SK-N-SH (cell line): ENCODE data around the gene NDFIP1. TPM values are rescaled to one million over a fixed set of nuclear protein-coding genes. Genes with fewer than 3 reads are reported as not detected.

Experiments
- CTCF ChIA-PET: fragments of 300-600, 350-600 bp; formaldehyde crosslinking; extraction: SDS; loops from one replicate; lab custom pipeline; 2021; lab: Yijun Ruan, JAX
- POLR2A ChIA-PET: fragments of 350-600 bp; sonication (Branson Sonifier 250); formaldehyde crosslinking; extraction: SDS; loops from one replicate; lab custom pipeline; 2020; ENCODE audit warnings: antibody characterized with exemption, inconsistent platforms; lab: Yijun Ruan, JAX
- DNase-seq: peaks from one replicate; pipeline ENCODE4 v3.0.0; 2012
- H2AFZ ChIP-seq: fragments of 200-600 bp; sonication (generic); 2 replicates; pipeline ENCODE4 v1.8.1; 2016; ENCODE audit warnings: antibody characterized with exemption, mild to moderate bottlenecking, low read depth
- H3F3A ChIP-seq: fragments of 200-600 bp; sonication (generic); replicated peaks from 2 replicates; pipeline ENCODE3; 2016; ENCODE audit warnings: antibody characterized with exemption, mild to moderate bottlenecking; ENCODE audit not compliant: insufficient read depth
- H3K27ac ChIP-seq, 2 experiments: fragments of 200-500 bp in 1 of 2; fragments of 200-600 bp in 1 of 2; sonication (Bioruptor generic) in 1 of 2; sonication (generic), shearing (Covaris generic) in 1 of 2; 2 replicates each; pipeline versions ENCODE4 v1.5.1 to v1.6.1; 2014 to 2016; ENCODE audit warnings: low read depth in 2 of 2, inconsistent platforms in 1 of 2, low read length in 1 of 2, mild to moderate bottlenecking in 1 of 2, mixed read lengths in 1 of 2
- H3K27me3 ChIP-seq: fragments of 200-600 bp; sonication (generic), shearing (Covaris generic); 2 replicates; pipeline ENCODE4 v1.6.1; 2016; ENCODE audit warnings: mixed run types; ENCODE audit not compliant: insufficient read depth
- H3K36me3 ChIP-seq, 2 experiments: fragments of 200-500 bp in 1 of 2; fragments of 200-600 bp in 1 of 2; sonication (Bioruptor generic) in 1 of 2; sonication (generic) in 1 of 2; replicated peaks in 1 of 2; 2 replicates each; pipeline versions ENCODE3 to v1.5.1; 2014 to 2016; ENCODE audit warnings: low read length in 1 of 2, mild to moderate bottlenecking in 1 of 2; ENCODE audit not compliant: insufficient read depth in 2 of 2, control insufficient read depth in 1 of 2
- H3K4me1 ChIP-seq, 2 experiments: fragments of 200-500 bp in 1 of 2; fragments of 200-600 bp in 1 of 2; sonication (Bioruptor generic) in 1 of 2; sonication (generic), shearing (Covaris generic) in 1 of 2; 2 replicates each; pipeline versions ENCODE4 v1.5.1 to v1.6.1; 2014 to 2016; ENCODE audit warnings: low read depth in 1 of 2, low read length in 1 of 2, mixed run types in 1 of 2; ENCODE audit not compliant: insufficient read depth in 2 of 2, control insufficient read depth in 1 of 2
- H3K4me2 ChIP-seq: fragments of 200-600 bp; sonication (generic), shearing (Covaris generic); 2 replicates; pipeline ENCODE4 v1.6.1; 2017; ENCODE audit warnings: mixed run types
- H3K4me3 ChIP-seq, 2 experiments: fragments of 200-500 bp in 1 of 2; fragments of 200-600 bp in 1 of 2; sonication (Bioruptor generic) in 1 of 2; sonication (generic), shearing (Covaris generic) in 1 of 2; 2 replicates each; pipeline versions ENCODE4 v1.5.1 to v1.8.1; 2014 to 2016; ENCODE audit warnings: low read depth in 2 of 2, inconsistent platforms in 1 of 2, low read length in 1 of 2, mild to moderate bottlenecking in 1 of 2, mixed read lengths in 1 of 2, moderate library complexity in 1 of 2
- H3K79me2 ChIP-seq: fragments of 200-600 bp; sonication (generic); 2 replicates; pipeline ENCODE4 v1.8.1; 2017; ENCODE audit warnings: mild to moderate bottlenecking; ENCODE audit not compliant: insufficient read depth
- H3K9ac ChIP-seq: fragments of 200-600 bp; sonication (generic); 2 replicates; pipeline ENCODE4 v1.6.1; 2017; ENCODE audit warnings: mixed run types
- H3K9me2 ChIP-seq: fragments of 200-600 bp; sonication (generic); 2 replicates; pipeline ENCODE4 v1.6.1; 2017; ENCODE audit warnings: mixed run types
- H3K9me3 ChIP-seq: fragments of 200-600 bp; sonication (generic); 2 replicates; pipeline ENCODE4 v1.6.1; 2017; ENCODE audit warnings: mixed run types, mild to moderate bottlenecking, moderate library complexity
- H4K20me1 ChIP-seq: fragments of 200-600 bp; sonication (generic); 2 replicates; pipeline ENCODE4 v1.6.1; 2017; ENCODE audit warnings: mild to moderate bottlenecking, mixed run types; ENCODE audit not compliant: insufficient read depth
- CHD2 ChIP-seq: fragments of 150-350 bp; IDR thresholded peaks from 2 replicates; pipeline ENCODE4 v1.6.1; 2018; ENCODE audit warnings: low read length; ENCODE audit not compliant: partially characterized antibody
- ELF1 ChIP-seq: IDR thresholded peaks from 2 replicates; pipeline ENCODE4 v1.4.0; 2012
- EP300 ChIP-seq, 2 experiments: IDR thresholded peaks; 2 replicates each; pipeline versions ENCODE4 v1.4.0 to v1.6.1; 2012; ENCODE audit warnings: borderline replicate concordance in 1 of 2, low read depth in 1 of 2, low read length in 1 of 2
- EZH2phosphoT487 ChIP-seq: fragments of 200-600 bp; sonication (generic); IDR thresholded peaks from 2 replicates; pipeline ENCODE4 v1.6.1; 2017; ENCODE audit warnings: low read depth, mixed run types, mild to moderate bottlenecking, antibody characterized with exemption, moderate library complexity, borderline replicate concordance
- FOSL2 ChIP-seq: IDR thresholded peaks from 2 replicates; pipeline ENCODE4 v1.4.0; 2012; ENCODE audit warnings: low read depth, mild to moderate bottlenecking, moderate library complexity, borderline replicate concordance
- FOXJ3 ChIP-seq: sonication (generic); formaldehyde crosslinking; IDR thresholded peaks from 2 replicates; pipeline ENCODE4 v1.5.1; 2020; ENCODE audit warnings: mild to moderate bottlenecking, missing genetic modification reagents
- JUND ChIP-seq: IDR thresholded peaks from 2 replicates; pipeline ENCODE4 v1.4.0; 2012
- POLR2AphosphoS5 ChIP-seq: IDR thresholded peaks from 2 replicates; pipeline ENCODE4 v1.6.1; 2012; ENCODE audit warnings: low read depth, low read length
- RAD21 ChIP-seq: IDR thresholded peaks from 2 replicates; pipeline ENCODE4 v1.6.1; 2012; ENCODE audit warnings: mild to moderate bottlenecking, low read length
- SMC3 ChIP-seq: IDR thresholded peaks from 2 replicates; pipeline ENCODE4 v1.6.1; 2012; ENCODE audit warnings: low read depth, low read length, improper control_type of control experiment
- WGBS: methylation state at CpG from one replicate; pipeline ENCODE4 v1.1.6; 2017; ENCODE audit warnings: low lambda C conversion rate; 5-methylcytosine and 5-hydroxymethylcytosine counted together
- polyA plus RNA-seq, 3 experiments: library from polyadenylated mRNA; depleted of rRNA; stranded (reverse); fragments of >200 nt; gene quantifications; 2 replicates each; pipeline ENCODE4 v1.2.3, GENCODE V29; 2012
- TF ChIP-seq, protein P1 (sequence below): fragments of 200-600 bp; sonication (generic); IDR thresholded peaks from 2 replicates; pipeline ENCODE4 v1.6.1; 2017; ENCODE audit warnings: antibody characterized with exemption, mild to moderate bottlenecking, moderate library complexity
- TF ChIP-seq, protein P2 (sequence below): fragments of 150-350 bp; IDR thresholded peaks from 2 replicates; pipeline ENCODE4 v1.6.1; 2016; ENCODE audit warnings: mild to moderate bottlenecking, low read depth, low read length
- TF ChIP-seq, protein P3 (sequence below): IDR thresholded peaks from 2 replicates; pipeline ENCODE4; 2012

NDFIP1 gene
- polyA plus RNA-seq, 1 of the 3 experiments (the other 2 are of a cell fraction), result 40.0 TPM

DNA sequence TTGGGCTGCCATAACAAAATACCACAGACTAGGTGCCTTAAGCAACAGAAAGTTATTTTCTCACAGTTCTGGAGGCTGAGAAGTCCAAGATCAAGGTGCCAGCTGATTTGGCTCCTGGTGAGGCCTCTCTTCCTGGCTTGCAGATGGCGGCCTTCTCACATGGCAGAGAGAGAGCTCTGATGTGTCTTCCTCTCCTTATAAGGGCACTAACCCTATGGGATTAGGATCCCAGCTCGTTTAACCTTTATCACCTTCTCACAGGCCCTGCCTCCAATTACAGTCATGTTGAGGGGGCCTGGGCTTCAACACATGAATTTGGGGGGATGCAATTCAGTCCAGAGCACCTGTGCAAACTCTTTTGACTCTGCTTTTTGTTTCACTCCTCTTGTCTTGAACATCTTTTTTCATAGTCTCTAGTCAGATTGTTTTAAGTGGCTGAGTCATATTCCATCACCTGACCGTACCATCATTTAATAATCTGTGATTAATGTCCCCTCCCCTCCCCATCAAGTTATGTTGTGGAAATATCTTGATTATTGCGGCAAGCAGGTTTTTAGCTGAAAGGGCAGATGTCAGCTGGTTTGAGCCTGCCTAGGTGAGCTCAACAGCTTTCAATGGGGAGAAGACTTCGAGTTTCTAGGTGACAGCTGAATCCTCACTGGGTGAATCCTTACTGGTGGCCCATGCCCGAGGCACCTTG is 61.8 kb downstream of the NDFIP1 start:
- H3K4me3 ChIP-seq, result no peak overlapping the region
- ChIA-PET CTCF (interaction anchor here (0.6 to 3.0 kb wide), 6 partner anchors 10 to 378 kb away, joined by 3 to 9 read pairs (median 5); no protein-coding TSS in a partner anchor), POLR2A (interaction anchor here (2.0 to 2.3 kb wide), 2 partner anchors 15 to 17 kb away, joined by 8 to 9 read pairs; no protein-coding TSS in a partner anchor)
- no peaks in the 10 kb centered on the region for H4K20me1 ChIP-seq
- H3K4me2 ChIP-seq, result no peak overlapping the region
- no peak overlapping the region for H2AFZ ChIP-seq
- WGBS, result 74% methylated on average over 6 of the region's 6 CpGs
- H3F3A ChIP-seq, result peaks cover 3% of the 10 kb centered on the region
- H3K9ac ChIP-seq, result no peak overlapping the region
- no peaks in the 10 kb centered on the region for H3K79me2 ChIP-seq
- no peaks in the 10 kb centered on the region for H3K9me2 ChIP-seq
- no peak for DNase-seq
- TF ChIP-seq FOSL2, result no peak
- peak overlapping the region; percentile 49 to 99; a peak in 3 of 4 replicates for H3K27ac ChIP-seq
- H3K4me1 ChIP-seq, result peaks cover 5 to 48% of the 10 kb centered on the region in 2 experiments
- H3K9me3 ChIP-seq, result no peaks in the 10 kb centered on the region
- no peaks in the 10 kb centered on the region for H3K36me3 ChIP-seq
- no peaks in the 10 kb centered on the region for H3K27me3 ChIP-seq

DNA sequence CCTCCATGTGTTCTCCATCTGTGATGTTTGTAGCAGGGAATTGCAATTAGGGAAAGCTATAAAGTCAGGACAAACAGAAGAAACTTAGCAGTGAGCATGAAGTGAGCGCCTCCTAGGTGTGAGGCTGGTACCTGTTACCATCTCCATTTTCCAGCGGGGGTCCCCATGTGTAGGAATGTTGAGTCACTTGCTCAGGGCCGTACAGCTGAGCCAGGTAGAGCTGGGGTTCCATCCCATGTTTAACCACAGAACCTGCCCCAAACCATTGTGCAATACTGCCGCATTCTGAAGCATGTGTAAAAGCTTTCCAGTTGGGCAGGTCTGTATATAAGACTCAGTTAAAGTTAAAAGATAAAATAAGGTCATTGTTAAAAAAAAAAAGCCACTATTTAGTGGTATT is 62.7 kb downstream of the NDFIP1 start:
- Histone ChIP-seq H3K27ac (peak overlapping the region in 1 of 2 experiments; percentile 99; a peak in 2 of 4 replicates), H4K20me1 (no peaks in the 10 kb centered on the region), H3K4me1 (peaks cover 5 to 53% of the 10 kb centered on the region in 2 experiments), H3K4me3 (no peak overlapping the region)
- no peak for DNase-seq
- TF ChIP-seq POLR2AphosphoS5 (no peak), FOSL2 (no peak)
- TF ChIP-seq, protein P1, sequence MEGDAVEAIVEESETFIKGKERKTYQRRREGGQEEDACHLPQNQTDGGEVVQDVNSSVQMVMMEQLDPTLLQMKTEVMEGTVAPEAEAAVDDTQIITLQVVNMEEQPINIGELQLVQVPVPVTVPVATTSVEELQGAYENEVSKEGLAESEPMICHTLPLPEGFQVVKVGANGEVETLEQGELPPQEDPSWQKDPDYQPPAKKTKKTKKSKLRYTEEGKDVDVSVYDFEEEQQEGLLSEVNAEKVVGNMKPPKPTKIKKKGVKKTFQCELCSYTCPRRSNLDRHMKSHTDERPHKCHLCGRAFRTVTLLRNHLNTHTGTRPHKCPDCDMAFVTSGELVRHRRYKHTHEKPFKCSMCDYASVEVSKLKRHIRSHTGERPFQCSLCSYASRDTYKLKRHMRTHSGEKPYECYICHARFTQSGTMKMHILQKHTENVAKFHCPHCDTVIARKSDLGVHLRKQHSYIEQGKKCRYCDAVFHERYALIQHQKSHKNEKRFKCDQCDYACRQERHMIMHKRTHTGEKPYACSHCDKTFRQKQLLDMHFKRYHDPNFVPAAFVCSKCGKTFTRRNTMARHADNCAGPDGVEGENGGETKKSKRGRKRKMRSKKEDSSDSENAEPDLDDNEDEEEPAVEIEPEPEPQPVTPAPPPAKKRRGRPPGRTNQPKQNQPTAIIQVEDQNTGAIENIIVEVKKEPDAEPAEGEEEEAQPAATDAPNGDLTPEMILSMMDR, result 0 out of 2 replicates have a peak, but pooled peaks have one; percentile 17
- TF ChIP-seq, all 33 proteins: peak for 1
- Histone ChIP-seq H3K9me3 (no peaks in the 10 kb centered on the region), H3K27me3 (no peaks in the 10 kb centered on the region), H3K9ac (no peak overlapping the region), H3K36me3 (no peaks in the 10 kb centered on the region), H3K79me2 (no peaks in the 10 kb centered on the region), H3K4me2 (no peak overlapping the region), H3K9me2 (no peaks in the 10 kb centered on the region), H2AFZ (no peak overlapping the region), H3F3A (peaks cover 3% of the 10 kb centered on the region)
- POLR2A ChIA-PET, result no interaction called here
- WGBS, result 99% methylated on average over 4 of the region's 4 CpGs
- CTCF ChIA-PET, result interaction anchor here (0.9 to 3.0 kb wide), 4 partner anchors 11 to 377 kb away, joined by 3 to 9 read pairs (median 8); no protein-coding TSS in a partner anchor

DNA sequence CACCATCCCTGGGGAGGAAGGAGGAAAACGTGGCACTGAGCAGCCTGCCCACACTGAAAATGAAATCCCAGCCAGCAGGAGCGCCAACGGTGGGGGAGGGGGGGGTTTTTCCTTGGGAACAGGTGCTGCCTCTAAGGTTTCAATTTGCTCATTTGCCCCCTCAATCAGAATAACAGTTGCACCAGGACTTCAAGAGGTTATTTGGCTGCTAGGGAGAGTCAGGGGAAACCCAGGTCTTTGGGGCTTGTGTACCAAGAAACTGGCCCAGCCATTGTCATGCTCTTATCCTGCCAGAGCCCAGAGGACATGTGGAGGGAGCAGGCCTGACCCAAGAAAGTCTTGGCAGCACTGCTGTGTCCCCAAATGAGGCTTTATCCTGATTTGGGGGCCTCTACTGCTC is 66.5 kb downstream of the NDFIP1 start:
- Histone ChIP-seq H4K20me1 (no peaks in the 10 kb centered on the region), H3K9ac (no peak overlapping the region), H2AFZ (no peak overlapping the region), H3K4me3 (no peak overlapping the region), H3K4me1 (peaks cover under 1 to 45% of the 10 kb centered on the region in 2 experiments; a peak in 3 of 4 replicates), H3K79me2 (no peaks in the 10 kb centered on the region), H3K4me2 (no peak overlapping the region), H3K27ac (peak overlapping the region in 1 of 2 experiments; percentile 86; a peak in 2 of 4 replicates), H3K9me3 (no peaks in the 10 kb centered on the region), H3F3A (no peaks in the 10 kb centered on the region), H3K36me3 (no peaks in the 10 kb centered on the region), H3K27me3 (no peaks in the 10 kb centered on the region), H3K9me2 (no peaks in the 10 kb centered on the region)
- ChIA-PET POLR2A (interaction anchor here (0.8 to 1.0 kb wide), 2 partner anchors 8 to 143 kb away, joined by 3 to 4 read pairs; no protein-coding TSS in a partner anchor), CTCF (interaction anchor here (0.5 to 1.4 kb wide), 6 partner anchors 13 to 375 kb away, joined by 3 to 5 read pairs (median 4); no protein-coding TSS in a partner anchor)
- no peak for DNase-seq
- WGBS, result 84% methylated on average over 3 of the region's 3 CpGs
- TF ChIP-seq RAD21 (no peak), EZH2phosphoT487 (no peak), JUND (no peak), ELF1 (no peak), FOXJ3 (CRISPR knock-in tag) (no peak), EP300 (IDR thresholded peaks at IDR 0.05; ENCODE audit: borderline replicate concordance in 1 of 2, low read depth in 1 of 2, low read length in 1 of 2) (no peak), CHD2 (no peak), SMC3 (no peak)
- TF ChIP-seq, protein P2, sequence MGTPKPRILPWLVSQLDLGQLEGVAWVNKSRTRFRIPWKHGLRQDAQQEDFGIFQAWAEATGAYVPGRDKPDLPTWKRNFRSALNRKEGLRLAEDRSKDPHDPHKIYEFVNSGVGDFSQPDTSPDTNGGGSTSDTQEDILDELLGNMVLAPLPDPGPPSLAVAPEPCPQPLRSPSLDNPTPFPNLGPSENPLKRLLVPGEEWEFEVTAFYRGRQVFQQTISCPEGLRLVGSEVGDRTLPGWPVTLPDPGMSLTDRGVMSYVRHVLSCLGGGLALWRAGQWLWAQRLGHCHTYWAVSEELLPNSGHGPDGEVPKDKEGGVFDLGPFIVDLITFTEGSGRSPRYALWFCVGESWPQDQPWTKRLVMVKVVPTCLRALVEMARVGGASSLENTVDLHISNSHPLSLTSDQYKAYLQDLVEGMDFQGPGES, result no peak
- TF ChIP-seq, protein P3, sequence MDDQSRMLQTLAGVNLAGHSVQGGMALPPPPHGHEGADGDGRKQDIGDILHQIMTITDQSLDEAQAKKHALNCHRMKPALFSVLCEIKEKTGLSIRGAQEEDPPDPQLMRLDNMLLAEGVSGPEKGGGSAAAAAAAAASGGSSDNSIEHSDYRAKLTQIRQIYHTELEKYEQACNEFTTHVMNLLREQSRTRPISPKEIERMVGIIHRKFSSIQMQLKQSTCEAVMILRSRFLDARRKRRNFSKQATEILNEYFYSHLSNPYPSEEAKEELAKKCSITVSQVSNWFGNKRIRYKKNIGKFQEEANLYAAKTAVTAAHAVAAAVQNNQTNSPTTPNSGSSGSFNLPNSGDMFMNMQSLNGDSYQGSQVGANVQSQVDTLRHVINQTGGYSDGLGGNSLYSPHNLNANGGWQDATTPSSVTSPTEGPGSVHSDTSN, result no peak
- TF ChIP-seq, protein P1, result no peak
